Mesothelial cell of epicardium (in vitro differentiated cells): ENCODE measurements around the gene PYCR2. TPM values are rescaled to one million over a fixed set of nuclear protein-coding genes. Genes with fewer than 3 reads are reported as not detected.
A peak's percentile ranks its signal among the peaks of the same experiment; 100 is the strongest.

Experiments
- DNase-seq, 2 experiments: peaks; one replicate each; pipeline ENCODE4 v3.0.0; 2021; ENCODE audit warnings: low spot score in 2 of 2; ENCODE audit not compliant: unreplicated experiment in 2 of 2
- H3K27ac Mint-ChIP-seq: 2 replicates; pipeline ENCODE4 v1.8.0; 2021; ENCODE audit warnings: mixed read lengths
- H3K27me3 Mint-ChIP-seq: 2 replicates; pipeline ENCODE4 v1.8.0; 2021; ENCODE audit warnings: low read depth, mixed read lengths
- H3K36me3 Mint-ChIP-seq: 2 replicates; pipeline ENCODE4 v1.8.0; 2021; ENCODE audit warnings: mixed read lengths
- H3K4me1 Mint-ChIP-seq: 2 replicates; pipeline ENCODE4 v1.8.0; 2021; ENCODE audit warnings: mixed read lengths
- H3K4me3 Mint-ChIP-seq: 2 replicates; pipeline ENCODE4 v1.8.0; 2021; ENCODE audit warnings: mild to moderate bottlenecking, moderate library complexity, mixed read lengths
- H3K9me3 Mint-ChIP-seq: 2 replicates; pipeline ENCODE4 v1.8.0; 2021; ENCODE audit warnings: mixed read lengths
- CTCF ChIP-seq: fragments of 200-600 bp; sonication (generic); IDR thresholded peaks from one replicate; pipeline ENCODE4 v1.5.0; 2021; ENCODE audit warnings: antibody characterized with exemption; ENCODE audit not compliant: unreplicated experiment
- total RNA-seq: library from RNA; stranded (reverse); gene quantifications from 3 replicates; pipeline ENCODE4 v1.2.1, GENCODE V29; 2021

Gene PYCR2
- total RNA-seq, 1 donor from 2014 or later = 38.9 TPM

GRCh38 chr1:225911191-225912130 is 12.6 kb downstream of the PYCR2 start:
- peak; percentile 65 to 81 for DNase-seq
- Mint-ChIP-seq H3K36me3 (peaks cover 8% of the 10 kb centered on the region), H3K27ac (no peak overlapping the region), H3K4me1 (peaks cover 17% of the 10 kb centered on the region), H3K27me3 (peaks cover 6% of the 10 kb centered on the region), H3K9me3 (no peaks in the 10 kb centered on the region), H3K4me3 (no peak overlapping the region)
- TF ChIP-seq CTCF = peak; percentile 89

- peaks cover 5% of the 10 kb centered on the region for H3K36me3 Mint-ChIP-seq
- H3K27me3 Mint-ChIP-seq = peaks cover 6% of the 10 kb centered on the region
- DNase-seq = no peak
- H3K4me1 Mint-ChIP-seq = peaks cover 11% of the 10 kb centered on the region
- no peak for TF ChIP-seq CTCF
- no peak overlapping the region for H3K4me3 Mint-ChIP-seq
- H3K9me3 Mint-ChIP-seq = no peaks in the 10 kb centered on the region
- no peak overlapping the region for H3K27ac Mint-ChIP-seq
Observed at GRCh38 chr1:225909477-225909876, 14.6 kb downstream of the PYCR2 start.

- no peak overlapping the region for H3K27ac Mint-ChIP-seq
Observed at GRCh38 chr1:225908773-225909172, 15.3 kb downstream of the PYCR2 start.

GRCh38 chr1:225908013-225908640 is 15.9 kb downstream of the PYCR2 start:
- no peak for DNase-seq
- Mint-ChIP-seq H3K27ac (no peak overlapping the region), H3K36me3 (peaks cover 5% of the 10 kb centered on the region)

More at GRCh38 chr1:225908773-225909172, 15.3 kb downstream of the PYCR2 start:
- no peak for TF ChIP-seq CTCF
- no peak overlapping the region for H3K4me3 Mint-ChIP-seq
- peaks cover 5% of the 10 kb centered on the region for H3K36me3 Mint-ChIP-seq
- H3K27me3 Mint-ChIP-seq = peaks cover 6% of the 10 kb centered on the region
- peaks cover 11% of the 10 kb centered on the region for H3K4me1 Mint-ChIP-seq
- H3K9me3 Mint-ChIP-seq = peaks cover 3% of the 10 kb centered on the region
- DNase-seq = no peak

GRCh38 chr1:225907341-225907740 is 16.7 kb downstream of the PYCR2 start:
- Mint-ChIP-seq H3K36me3 (no peaks in the 10 kb centered on the region), H3K27me3 (peaks cover 5% of the 10 kb centered on the region)

More at GRCh38 chr1:225908013-225908640, 15.9 kb downstream of the PYCR2 start:
- Mint-ChIP-seq H3K4me1 (peaks cover 11% of the 10 kb centered on the region), H3K4me3 (no peak overlapping the region), H3K27me3 (peaks cover 6% of the 10 kb centered on the region), H3K9me3 (peaks cover 6% of the 10 kb centered on the region)
- no peak for TF ChIP-seq CTCF

More at GRCh38 chr1:225907341-225907740, 16.7 kb downstream of the PYCR2 start:
- DNase-seq = no peak
- no peak overlapping the region for H3K4me3 Mint-ChIP-seq
- H3K4me1 Mint-ChIP-seq = peaks cover 11% of the 10 kb centered on the region
- H3K27ac Mint-ChIP-seq = no peak overlapping the region
- TF ChIP-seq CTCF = no peak
- peaks cover 6% of the 10 kb centered on the region for H3K9me3 Mint-ChIP-seq
